Prostate gland (tissue), 2 donors: Measurements from ENCODE around the gene RIBC1. TPM values are rescaled to one million over a fixed set of nuclear protein-coding genes. Genes with fewer than 3 reads are reported as not detected.

Experiments
- DNase-seq: peaks from one replicate; pipeline ENCODE4 v3.0.0-alpha.2; 2019; ENCODE audit warnings: low spot score
- H3K27ac ChIP-seq, 2 donors: fragments of 200-600 bp; sonication (generic); 2 replicates each; pipeline ENCODE4 v1.5.1; 2017 to 2019
- H3K27me3 ChIP-seq: fragments of 200-600 bp; sonication (generic); replicated peaks from 2 replicates; pipeline ENCODE4 v1.5.1; 2019; ENCODE audit not compliant: insufficient read depth
- H3K36me3 ChIP-seq, 2 donors: fragments of 200-600 bp; sonication (generic); 1 replicate in 1 of 2; 2 replicates in 1 of 2; pipeline versions ENCODE4 v1.5.1 to v1.8.1; 2017 to 2019
- H3K4me1 ChIP-seq: fragments of 200-600 bp; sonication (generic); replicated peaks from 2 replicates; pipeline ENCODE4 v1.5.1; 2019
- H3K4me3 ChIP-seq, 2 donors: fragments of 200-600 bp; sonication (generic); 2 replicates each; pipeline ENCODE4 v1.5.1; 2017 to 2019
- H3K9me3 ChIP-seq: fragments of 200-600 bp; sonication (generic); 2 replicates; pipeline ENCODE4 v1.5.1; 2017
- CTCF ChIP-seq, 4 experiments: fragments of 200-600 bp in 2 of 4; fragments of 450-650 bp in 2 of 4; sonication (generic) in 2 of 4; IDR thresholded peaks; 1 replicate in 3 of 4; 2 replicates in 1 of 4; pipeline ENCODE4 v1.5.1; 2016 to 2019; ENCODE audit warnings: antibody characterized with exemption in 4 of 4, mild to moderate bottlenecking in 2 of 4, moderate library complexity in 2 of 4
- POLR2A ChIP-seq: fragments of 450-650 bp; IDR thresholded peaks from one replicate; pipeline ENCODE4 v1.6.1; 2016; ENCODE audit warnings: antibody characterized with exemption, mild to moderate bottlenecking
- POLR2AphosphoS5 ChIP-seq: sonication (generic); formaldehyde crosslinking; IDR thresholded peaks from one replicate; pipeline ENCODE4 v1.6.1; 2017; ENCODE audit warnings: antibody characterized with exemption
- WGBS: methylation state at CpG from one replicate; pipeline ENCODE4 v1.1.5; 2018; 5-methylcytosine and 5-hydroxymethylcytosine counted together
- intact Hi-C: fragments of 100-400 bp; cut with DNase I; formaldehyde crosslinking; loops from one replicate; pipeline ENCODE4 v1.14.2; 2022
- total RNA-seq, 2 donors: library from RNA; depleted of rRNA; stranded (reverse); fragments of >200 nt; gene quantifications; one replicate each; pipeline ENCODE4 v1.1.0, GENCODE V29; 2016

Gene RIBC1
- total RNA-seq, 2 donors from 2014 or later, result 3.0 to 5.4 TPM

GRCh38 chrX:53438832-53439230 lies 16.2 kb downstream of the RIBC1 start:
- intact Hi-C loops, result loop anchor here (5.0 to 10.0 kb wide), 2 partner anchors 127 to 154 kb away; partner anchors contain the start of gene IQSEC2
- H3K4me3 ChIP-seq, result no peak overlapping the region
- WGBS, result 40% methylated on average over 1 of the region's 1 CpG

GRCh38 chrX:53440101-53440500 lies 17.4 kb downstream of the RIBC1 start:
- intact Hi-C loops, result no loop called here

More at GRCh38 chrX:53438832-53439230, 16.2 kb downstream of the RIBC1 start:
- Histone ChIP-seq H3K27ac (no peak overlapping the region), H3K36me3 (no peaks in the 10 kb centered on the region), H3K27me3 (no peaks in the 10 kb centered on the region), H3K4me1 (no peaks in the 10 kb centered on the region), H3K9me3 (no peaks in the 10 kb centered on the region)
- no peak for TF ChIP-seq CTCF (IDR thresholded peaks at IDR 0.05)
- no peak for TF ChIP-seq POLR2A
- no peak for TF ChIP-seq POLR2AphosphoS5
- DNase-seq, result no peak

GRCh38 chrX:53440621-53441517 lies 18.2 kb downstream of the RIBC1 start:
- H3K27ac ChIP-seq, result peak overlapping the region; percentile 36 to 56
- WGBS, result 11% methylated on average over 35 of the region's 39 CpGs
- no peaks in the 10 kb centered on the region for H3K27me3 ChIP-seq
- intact Hi-C loops, result no loop called here
- H3K36me3 ChIP-seq, result no peaks in the 10 kb centered on the region
- H3K4me3 ChIP-seq, result peak overlapping the region; percentile 4 to 19
- H3K9me3 ChIP-seq, result no peaks in the 10 kb centered on the region
- H3K4me1 ChIP-seq, result no peaks in the 10 kb centered on the region
- peak; percentile 52 for DNase-seq
- TF ChIP-seq CTCF (IDR thresholded peaks at IDR 0.05), result no peak
- TF ChIP-seq POLR2AphosphoS5, result peak; percentile 60
- TF ChIP-seq POLR2A, result peak; percentile 31

More at GRCh38 chrX:53440101-53440500, 17.4 kb downstream of the RIBC1 start:
- Histone ChIP-seq H3K36me3 (no peaks in the 10 kb centered on the region), H3K4me3 (no peak overlapping the region), H3K27me3 (no peaks in the 10 kb centered on the region), H3K9me3 (no peaks in the 10 kb centered on the region), H3K4me1 (no peaks in the 10 kb centered on the region), H3K27ac (peak overlapping the region in 1 of 2 donors; percentile 36)
- 58% methylated on average over 5 of the region's 5 CpGs for WGBS
- no peak for DNase-seq
- TF ChIP-seq CTCF (IDR thresholded peaks at IDR 0.05), result no peak
- no peak for TF ChIP-seq POLR2A
- TF ChIP-seq POLR2AphosphoS5, result no peak

- Histone ChIP-seq H3K9me3 (no peaks in the 10 kb centered on the region), H3K36me3 (no peaks in the 10 kb centered on the region), H3K4me3 (peak overlapping the region; percentile 4 to 19), H3K27me3 (no peaks in the 10 kb centered on the region), H3K27ac (peak overlapping the region in 1 of 2 donors; percentile 36), H3K4me1 (no peaks in the 10 kb centered on the region)
- TF ChIP-seq POLR2AphosphoS5 (peak; percentile 51), CTCF (IDR thresholded peaks at IDR 0.05) (no peak)
- WGBS, result 12% methylated on average over 22 of the region's 44 CpGs
- DNase-seq, result peak; percentile 51
- intact Hi-C loops, result no loop called here
Observed at GRCh38 chrX:53441531-53442321, 19.1 kb downstream of the RIBC1 start.
